Neuronal stem cell (in vitro differentiated cells): Measurements from ENCODE around the gene MARS2.

Experiments
- DNase-seq: peaks from one replicate; pipeline ENCODE4 v3.0.0-alpha.2; 2013; ENCODE audit warnings: low spot score
- H2AFZ ChIP-seq: one replicate; pipeline ENCODE4 v1.6.1; 2013; ENCODE audit warnings: mild to moderate bottlenecking, low read length, inconsistent platforms
- H2AK5ac ChIP-seq: 2 replicates; pipeline ENCODE4 v1.6.1; 2013; ENCODE audit warnings: low read depth, mild to moderate bottlenecking, inconsistent platforms, low read length, moderate library complexity, mixed read lengths
- H2BK120ac ChIP-seq: 2 replicates; pipeline ENCODE4 v1.6.1; 2013; ENCODE audit warnings: low read depth, mild to moderate bottlenecking, inconsistent platforms, low read length, moderate library complexity, mixed read lengths
- H2BK12ac ChIP-seq: one replicate; pipeline ENCODE4 v1.6.1; 2013; ENCODE audit warnings: low read length, inconsistent platforms
- H2BK15ac ChIP-seq: 2 replicates; pipeline ENCODE4 v1.6.1; 2013; ENCODE audit warnings: mild to moderate bottlenecking, low read length, inconsistent platforms, mixed read lengths
- H2BK5ac ChIP-seq: one replicate; pipeline ENCODE4 v1.6.1; 2013; ENCODE audit warnings: inconsistent platforms, mild to moderate bottlenecking, low read length, moderate library complexity
- H3K14ac ChIP-seq: one replicate; pipeline ENCODE4 v1.6.1; 2013; ENCODE audit warnings: low read length, inconsistent platforms
- H3K18ac ChIP-seq: 2 replicates; pipeline ENCODE4 v1.6.1; 2013; ENCODE audit warnings: low read length, inconsistent platforms
- H3K23ac ChIP-seq: 2 replicates; pipeline ENCODE4 v1.6.1; 2013; ENCODE audit warnings: low read depth, mild to moderate bottlenecking, mixed read lengths, low read length, inconsistent platforms; ENCODE audit not compliant: poor library complexity
- H3K27ac ChIP-seq: replicated peaks from 3 replicates; pipeline ENCODE4 v1.5.1; 2013; ENCODE audit warnings: low read length, inconsistent platforms
- H3K27me3 ChIP-seq, 3 experiments: 2 replicates each; pipeline ENCODE4 v1.6.1; 2013; ENCODE audit warnings: low read length in 3 of 3, mild to moderate bottlenecking in 2 of 3, inconsistent platforms in 1 of 3, low read depth in 1 of 3, mixed read lengths in 1 of 3, moderate library complexity in 1 of 3; ENCODE audit not compliant: control insufficient read depth in 3 of 3, insufficient read depth in 3 of 3
- H3K36me3 ChIP-seq, 2 donors: replicated peaks in 1 of 2; 2 replicates each; pipeline ENCODE4 v1.6.1; 2013; ENCODE audit warnings: low read length in 2 of 2; ENCODE audit not compliant: control insufficient read depth in 2 of 2, insufficient read depth in 2 of 2
- H3K4ac ChIP-seq: 2 replicates; pipeline ENCODE4 v1.6.1; 2013; ENCODE audit warnings: inconsistent platforms, mild to moderate bottlenecking, low read length, moderate library complexity
- H3K4me1 ChIP-seq, 2 donors: 1 replicate in 1 of 2; 2 replicates in 1 of 2; pipeline ENCODE4 v1.6.1; 2013; ENCODE audit warnings: low read length in 2 of 2, low read depth in 1 of 2; ENCODE audit not compliant: control insufficient read depth in 2 of 2, insufficient read depth in 1 of 2
- H3K4me2 ChIP-seq: one replicate; pipeline ENCODE4 v1.6.1; 2013; ENCODE audit warnings: mild to moderate bottlenecking, low read length, inconsistent platforms; ENCODE audit not compliant: insufficient read depth, poor library complexity, severe bottlenecking
- H3K4me3 ChIP-seq, 2 donors: 2 replicates each; pipeline ENCODE4 v1.5.1; 2013; ENCODE audit warnings: low read length in 2 of 2, mild to moderate bottlenecking in 2 of 2, inconsistent platforms in 1 of 2, moderate library complexity in 1 of 2
- H3K79me1 ChIP-seq: one replicate; pipeline ENCODE4 v1.6.1; 2013; ENCODE audit warnings: low read depth, mild to moderate bottlenecking, inconsistent platforms, low read length, moderate library complexity
- H3K9ac ChIP-seq: one replicate; pipeline ENCODE4 v1.6.1; 2013; ENCODE audit warnings: mild to moderate bottlenecking, low read depth, low read length, inconsistent platforms; ENCODE audit not compliant: poor library complexity
- H3K9me3 ChIP-seq, 2 donors: replicated peaks in 1 of 2; 2 replicates each; pipeline versions ENCODE3 to v1.6.1; 2013; ENCODE audit warnings: low read length in 2 of 2, mild to moderate bottlenecking in 2 of 2, inconsistent platforms in 1 of 2, low read depth in 1 of 2, mixed read lengths in 1 of 2, moderate library complexity in 1 of 2; ENCODE audit not compliant: control insufficient read depth in 2 of 2, insufficient read depth in 1 of 2
- H4K8ac ChIP-seq: one replicate; pipeline ENCODE4 v1.6.1; 2013; ENCODE audit warnings: low read depth, mild to moderate bottlenecking, inconsistent platforms, low read length, moderate library complexity
- H4K91ac ChIP-seq: one replicate; pipeline ENCODE4 v1.6.1; 2013; ENCODE audit warnings: low read length, low read depth, mild to moderate bottlenecking, inconsistent platforms; ENCODE audit not compliant: poor library complexity
- WGBS, 2 donors: extraction: QIAGEN DNeasy Blood & Tissue Kit; methylation state at CpG; one replicate each; pipeline ENCODE4 v1.1.7; 2013; ENCODE audit warnings: missing lambda C conversion rate in 2 of 2, mixed read lengths in 1 of 2; ENCODE audit not compliant: insufficient read length in 2 of 2, insufficient replicate concordance in 1 of 2; ENCODE audit errors: extremely low coverage in 2 of 2; 5-methylcytosine and 5-hydroxymethylcytosine counted together

The MARS2 gene

DNA sequence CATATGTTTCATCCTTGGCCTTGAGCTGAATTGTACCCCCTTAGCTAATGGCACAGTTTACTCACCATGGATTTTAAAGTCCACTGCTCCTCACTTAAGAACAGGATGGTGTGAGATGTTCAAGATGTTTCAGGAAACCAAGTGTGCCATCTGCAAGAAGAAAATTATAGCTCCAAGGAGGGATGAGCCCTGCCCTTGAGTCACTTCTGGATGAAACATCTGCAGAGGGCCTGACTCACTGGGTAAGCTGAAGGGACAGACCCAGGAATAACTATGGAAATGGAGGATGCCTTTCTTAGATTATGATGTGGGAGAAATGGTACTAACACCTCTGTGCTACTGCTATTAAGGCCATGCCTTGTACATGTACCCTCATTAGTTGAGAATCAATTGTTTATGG lies 6.4 kb downstream of the MARS2 start:
- H3K27ac ChIP-seq: no peak overlapping the region
- H3K27me3 ChIP-seq: no peaks in the 10 kb centered on the region
- H2BK5ac ChIP-seq: no peak overlapping the region
- H3K4me3 ChIP-seq: no peak overlapping the region
- H2BK15ac ChIP-seq: no peak overlapping the region
- peaks cover 4 to 6% of the 10 kb centered on the region in 2 donors for H3K4me1 ChIP-seq
- no peak overlapping the region for H2AK5ac ChIP-seq
- peaks cover 2 to 30% of the 10 kb centered on the region in 2 donors for H3K36me3 ChIP-seq
- H2AFZ ChIP-seq: no peak overlapping the region
- no peak overlapping the region for H2BK120ac ChIP-seq
- H3K14ac ChIP-seq: no peak overlapping the region
- DNase-seq: no peak
- no peak overlapping the region for H3K9ac ChIP-seq
- no peaks in the 10 kb centered on the region for H3K79me1 ChIP-seq
- H4K8ac ChIP-seq: no peak overlapping the region
- no peak overlapping the region for H4K91ac ChIP-seq
- no peak overlapping the region for H3K4ac ChIP-seq
- H3K18ac ChIP-seq: no peak overlapping the region
- H3K4me2 ChIP-seq: no peak overlapping the region
- H3K9me3 ChIP-seq: no peaks in the 10 kb centered on the region
- no peak overlapping the region for H2BK12ac ChIP-seq
- H3K23ac ChIP-seq: no peak overlapping the region

DNA sequence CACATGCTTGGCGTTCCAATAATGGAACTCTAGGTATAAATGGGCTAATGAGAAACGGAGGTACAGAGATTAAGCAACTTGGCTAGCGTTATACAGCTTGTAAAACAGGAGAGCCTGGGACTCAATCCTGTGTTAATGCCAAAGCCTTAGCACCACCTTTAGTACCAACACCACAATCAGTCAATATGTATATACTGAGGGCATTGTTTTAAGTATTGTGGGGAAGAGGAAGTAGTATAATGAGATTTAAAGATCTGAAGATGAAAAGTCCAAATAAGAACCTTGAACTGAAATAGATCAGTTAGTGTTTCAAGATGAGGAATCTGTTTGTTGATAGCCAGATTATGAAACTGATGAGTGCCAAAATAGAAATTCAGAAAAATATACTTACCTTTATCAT lies 8.1 kb downstream of the MARS2 start:
- Histone ChIP-seq H2AFZ (no peak overlapping the region), H2BK5ac (no peak overlapping the region), H4K8ac (no peak overlapping the region), H2BK120ac (no peak overlapping the region), H3K23ac (no peak overlapping the region), H3K4me1 (no peaks in the 10 kb centered on the region), H3K79me1 (no peaks in the 10 kb centered on the region), H4K91ac (no peak overlapping the region), H3K9me3 (no peaks in the 10 kb centered on the region), H3K4ac (no peak overlapping the region), H3K14ac (no peak overlapping the region), H2BK15ac (no peak overlapping the region), H3K27me3 (no peaks in the 10 kb centered on the region), H3K9ac (no peak overlapping the region), H3K27ac (no peak overlapping the region), H3K36me3 (peaks cover 2 to 30% of the 10 kb centered on the region in 2 donors), H2BK12ac (no peak overlapping the region), H3K18ac (no peak overlapping the region), H2AK5ac (no peak overlapping the region), H3K4me2 (no peak overlapping the region), H3K4me3 (no peak overlapping the region)
- WGBS, 2 donors: no CpG with 5 or more reads among the region's 3 CpGs
- DNase-seq: no peak

GRCh38 chr2:197717863-197718262 lies 12.7 kb downstream of the MARS2 start:
- no peak overlapping the region for H4K91ac ChIP-seq
- no peaks in the 10 kb centered on the region for H3K36me3 ChIP-seq
- H3K79me1 ChIP-seq: no peaks in the 10 kb centered on the region
- H3K4ac ChIP-seq: no peak overlapping the region
- H3K4me1 ChIP-seq: no peaks in the 10 kb centered on the region
- H3K9me3 ChIP-seq: no peaks in the 10 kb centered on the region
- no peak overlapping the region for H3K23ac ChIP-seq
- H3K27me3 ChIP-seq: no peaks in the 10 kb centered on the region
- H3K18ac ChIP-seq: no peak overlapping the region
- no peak overlapping the region for H3K4me3 ChIP-seq
- no peak overlapping the region for H2BK120ac ChIP-seq
- no peak overlapping the region for H3K9ac ChIP-seq
- H3K4me2 ChIP-seq: no peak overlapping the region
- H2AK5ac ChIP-seq: no peak overlapping the region
- H2BK12ac ChIP-seq: no peak overlapping the region
- no peak for DNase-seq
- no peak overlapping the region for H3K14ac ChIP-seq
- no peak overlapping the region for H3K27ac ChIP-seq
- WGBS, 2 donors: no CpG with 5 or more reads among the region's 2 CpGs
- H4K8ac ChIP-seq: no peak overlapping the region
- H2BK15ac ChIP-seq: no peak overlapping the region
- no peak overlapping the region for H2BK5ac ChIP-seq
- H2AFZ ChIP-seq: no peak overlapping the region

GRCh38 chr2:197727011-197727410 lies 21.8 kb downstream of the MARS2 start:
- Histone ChIP-seq H2AK5ac (no peak overlapping the region), H4K8ac (no peak overlapping the region), H3K27ac (no peak overlapping the region), H2AFZ (no peak overlapping the region), H2BK120ac (no peak overlapping the region), H3K4me2 (no peak overlapping the region), H3K9me3 (no peaks in the 10 kb centered on the region), H3K4ac (no peak overlapping the region), H3K9ac (no peak overlapping the region), H3K36me3 (no peaks in the 10 kb centered on the region), H2BK5ac (no peak overlapping the region), H3K27me3 (no peaks in the 10 kb centered on the region), H4K91ac (no peak overlapping the region), H2BK12ac (no peak overlapping the region), H3K18ac (no peak overlapping the region), H2BK15ac (no peak overlapping the region), H3K14ac (no peak overlapping the region), H3K4me3 (no peak overlapping the region), H3K79me1 (no peaks in the 10 kb centered on the region), H3K23ac (no peak overlapping the region), H3K4me1 (no peaks in the 10 kb centered on the region)
- no peak for DNase-seq
